Sciatic nerve (tissue), 1 donor: ENCODE results near the gene AMELY. TPM values are rescaled to one million over a fixed set of nuclear protein-coding genes. Genes with fewer than 3 reads are reported as not detected.

Experiments
- total RNA-seq: library from RNA; stranded (reverse); fragmentation: NEBNext Ultra II Directional; extraction: Animal tissue kit (Norgen Biotek cat#: 25700); gene quantifications from one replicate; pipeline ENCODE4 v1.2.1, GENCODE V29; 2021
- donor health status: DM: no; HTN: no; CAD: no.

AMELY gene
- total RNA-seq, 1 donor from 2014 or later: not detected

Other genes starting within 250 kb of the AMELY start
- not detected for gene TBL1Y, start 1.1 kb downstream of the AMELY start, total RNA-seq